ENCODE measurements around the gene EPHB6.

The EPHB6 gene

GRCh38 chr7:142878315-142878714, 23.4 kb downstream of the EPHB6 start:
- no peak overlapping the region for H3K27ac ChIP-seq
- H3K9me3 ChIP-seq (ENCODE audit: severe bottlenecking), result no peaks in the 10 kb centered on the region
- no peaks in the 10 kb centered on the region for H3K27me3 ChIP-seq (ENCODE audit: insufficient read depth, low read depth, severe bottlenecking)
- TF ChIP-seq CTCF (IDR thresholded peaks at IDR 0.05; ENCODE audit: low read depth, low read length), result no peak
- H3K4me3 ChIP-seq (ENCODE audit: low read depth, low read length), result no peak overlapping the region
- no peaks in the 10 kb centered on the region for H3K36me3 ChIP-seq
- no peak for DNase-seq

GRCh38 chr7:142879060-142879459, 24.2 kb downstream of the EPHB6 start:
- no peak overlapping the region for H3K4me3 ChIP-seq (ENCODE audit: low read depth, low read length)
- no peak for TF ChIP-seq CTCF (IDR thresholded peaks at IDR 0.05; ENCODE audit: low read depth, low read length)

GRCh38 chr7:142880876-142881505, 26.1 kb downstream of the EPHB6 start:
- TF ChIP-seq CTCF (IDR thresholded peaks at IDR 0.05; ENCODE audit: low read depth, low read length), result peak; percentile 94
- no peak overlapping the region for H3K4me3 ChIP-seq (ENCODE audit: low read depth, low read length)
- no peaks in the 10 kb centered on the region for H3K27me3 ChIP-seq (ENCODE audit: insufficient read depth, low read depth, severe bottlenecking)
- peak; percentile 66 for DNase-seq
- H3K27ac ChIP-seq, result no peak overlapping the region
- H3K9me3 ChIP-seq (ENCODE audit: severe bottlenecking), result no peaks in the 10 kb centered on the region
- no peaks in the 10 kb centered on the region for H3K36me3 ChIP-seq

More at GRCh38 chr7:142879060-142879459, 24.2 kb downstream of the EPHB6 start:
- H3K36me3 ChIP-seq, result no peaks in the 10 kb centered on the region
- DNase-seq, result no peak
- no peaks in the 10 kb centered on the region for H3K9me3 ChIP-seq (ENCODE audit: severe bottlenecking)
- no peak overlapping the region for H3K27ac ChIP-seq
- H3K27me3 ChIP-seq (ENCODE audit: insufficient read depth, low read depth, severe bottlenecking), result no peaks in the 10 kb centered on the region

GRCh38 chr7:142881586-142882337, 26.9 kb downstream of the EPHB6 start:
- Histone ChIP-seq H3K4me3 (ENCODE audit: low read depth, low read length) (no peak overlapping the region), H3K36me3 (no peaks in the 10 kb centered on the region), H3K27me3 (ENCODE audit: insufficient read depth, low read depth, severe bottlenecking) (no peaks in the 10 kb centered on the region), H3K27ac (no peak overlapping the region), H3K9me3 (ENCODE audit: severe bottlenecking) (no peaks in the 10 kb centered on the region)
- no peak for TF ChIP-seq CTCF (IDR thresholded peaks at IDR 0.05; ENCODE audit: low read depth, low read length)
- DNase-seq, result peak; percentile 2

- Histone ChIP-seq H3K4me3 (ENCODE audit: low read depth, low read length) (no peak overlapping the region), H3K9me3 (ENCODE audit: severe bottlenecking) (no peaks in the 10 kb centered on the region), H3K27me3 (ENCODE audit: insufficient read depth, low read depth, severe bottlenecking) (no peaks in the 10 kb centered on the region), H3K27ac (no peak overlapping the region), H3K36me3 (no peaks in the 10 kb centered on the region)
- no peak for TF ChIP-seq CTCF (IDR thresholded peaks at IDR 0.05; ENCODE audit: low read depth, low read length)
- DNase-seq, result no peak
Measured at GRCh38 chr7:142882338-142882678, 27.4 kb downstream of the EPHB6 start.

Measured in WERI-Rb-1 (cell line).